HG03095 (cell line): ENCODE measurements around the gene RASSF5.
"Not testable (repeated sequence)": the region's sequence is repeated elsewhere in the genome, so short reads cannot be mapped to it uniquely, and the experiment has no call there.

Source experiments
- ATAC-seq: cut with Tn5 transposase; IDR thresholded peaks from one replicate; pipeline ENCODE4 v1.9.1; 2021; ENCODE audit warnings: moderate library complexity; ENCODE audit not compliant: unreplicated experiment

The RASSF5 gene

GRCh38 chr1:206626396-206626795, 119.1 kb downstream of the RASSF5 start:
- not testable (repeated sequence) for ATAC-seq

GRCh38 chr1:206628916-206629315, 121.6 kb downstream of the RASSF5 start:
- ATAC-seq = no peak

GRCh38 chr1:206631085-206631509, 123.8 kb downstream of the RASSF5 start:
- ATAC-seq = no peak

- ATAC-seq = no peak
Measured at GRCh38 chr1:206633708-206634121, 126.4 kb downstream of the RASSF5 start.

GRCh38 chr1:206634365-206635079, 127.2 kb downstream of the RASSF5 start:
- no peak for ATAC-seq

GRCh38 chr1:206635080-206635977, 128.0 kb downstream of the RASSF5 start, which contains the start of gene DYRK3:
DYRK3 (plus strand) TSS chr1:206635536; CDS start chr1:206635704, 168 bp downstream.
- peak; percentile 88 for ATAC-seq

GRCh38 chr1:206635978-206636345, 128.6 kb downstream of the RASSF5 start:
- ATAC-seq = no peak

GRCh38 chr1:206636671-206637070, 129.3 kb downstream of the RASSF5 start:
- no peak for ATAC-seq

GRCh38 chr1:206637605-206638004, 130.3 kb downstream of the RASSF5 start:
- no peak for ATAC-seq
